Measurements from ENCODE around the gene ETV4. TPM values are rescaled to one million over a fixed set of nuclear protein-coding genes. Genes with fewer than 3 reads are reported as not detected.

ETV4 gene
- total and polyA plus RNA-seq, 2 of the 13 experiments (the other 11 are each of a cell fraction or from before 2014, with no cell fraction given), result 128 to 330 TPM

- TF ChIP-seq WIZ (CRISPR knock-in tag; IDR thresholded peaks at IDR 0.05) (no peak), KLF11 (CRISPR knock-in tag; IDR thresholded peaks at IDR 0.05) (peak; percentile 59), KDM5A (IDR thresholded peaks at IDR 0.05; ENCODE audit: borderline replicate concordance, low read length) (no peak), KDM4B (CRISPR knock-in tag; IDR thresholded peaks at IDR 0.05) (no peak), ZNF235 (CRISPR knock-in tag; IDR thresholded peaks at IDR 0.05; ENCODE audit: borderline replicate concordance) (no peak), NBN (conservative IDR thresholded peaks at IDR 0.05) (no peak), ZNF703 (CRISPR knock-in tag; IDR thresholded peaks at IDR 0.05; ENCODE audit: borderline replicate concordance) (no peak)
These were observed 17.7 kb downstream of the ETV4 start (continued) for GRCh38 chr17:43528319-43528987.

DNA sequence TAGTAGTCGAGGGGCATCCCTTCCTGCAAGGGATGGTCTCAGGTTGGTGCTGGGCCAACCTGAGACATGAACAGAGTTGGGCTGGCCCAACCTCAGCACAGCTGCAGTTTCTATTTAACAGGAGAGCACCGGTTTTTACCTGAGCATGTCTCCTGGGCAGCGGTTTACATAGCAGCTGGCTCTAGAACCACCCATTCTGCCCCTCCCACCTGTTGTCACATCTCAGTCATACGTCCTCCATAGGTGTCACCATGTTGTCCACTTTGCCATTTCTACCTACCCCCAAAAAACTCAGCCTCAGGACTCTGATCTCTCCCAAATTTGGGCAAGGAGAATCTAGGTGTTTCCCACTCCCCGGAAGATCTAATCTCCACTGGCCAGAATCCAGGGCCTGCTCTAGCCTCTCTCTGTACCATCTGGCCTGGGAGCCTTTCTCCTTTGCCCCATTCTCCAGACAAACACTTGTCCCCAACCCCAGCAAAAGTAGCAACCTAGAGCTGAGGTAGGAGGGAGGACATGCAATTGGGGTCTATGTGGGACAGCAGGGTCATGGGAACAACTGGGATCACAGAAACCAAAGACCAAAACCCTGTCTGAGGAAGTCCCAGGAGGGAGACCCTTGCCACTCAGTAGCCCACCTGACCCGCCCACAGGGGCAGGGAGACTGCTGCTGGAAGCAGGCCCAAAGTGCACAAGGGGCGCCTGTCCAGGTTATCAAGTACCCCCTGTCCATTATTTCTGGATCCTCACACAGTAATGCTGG, 19.1 kb downstream of the ETV4 start:
- Histone ChIP-seq H3K27ac (ENCODE audit: extremely low read length, insufficient read depth, low read length) (peak overlapping the region; percentile 96), H3K36me3 (replicated peaks in 1 of 2; ENCODE audit: control insufficient read depth in 1 of 2, insufficient read depth in 2 of 2, low read length in 2 of 2) (peaks cover 16 to 45% of the 10 kb centered on the region in 2 experiments), H3K27me3 (ENCODE audit: control insufficient read depth in 1 of 2, insufficient read depth in 2 of 2, low read length in 2 of 2) (no peaks in the 10 kb centered on the region), H4K20me1 (ENCODE audit: insufficient read depth, low read length) (no peaks in the 10 kb centered on the region), H3K9ac (ENCODE audit: insufficient read depth, low read depth, low read length) (no peak overlapping the region), H3K4me3 (replicated peaks in 1 of 3; ENCODE audit: insufficient read depth in 1 of 3, low read depth in 2 of 3, low read length in 3 of 3) (no peak overlapping the region), H3K79me2 (ENCODE audit: insufficient read depth, low read length) (peaks cover 10% of the 10 kb centered on the region), H2AFZ (ENCODE audit: low read length) (no peak overlapping the region), H3K4me2 (ENCODE audit: low read depth, low read length) (no peak overlapping the region), H3K4me1 (ENCODE audit: insufficient read depth, low read length) (peaks cover 74% of the 10 kb centered on the region), H3K9me3 (ENCODE audit: low read length) (no peaks in the 10 kb centered on the region)
- no TSS peak for BruUV-seq (replicated peaks)
- in situ Hi-C loops (cut with HindIII; ENCODE audit: extremely low pct_ligation_motif_present, low pct_unique_long_range_greater_than_20kb), result loop anchor here (5.0 kb wide), 1 partner anchor 45 kb away; no protein-coding TSS in a partner anchor
- CTCF ChIA-PET (ENCODE audit: low intra/inter-chr PET ratio, low total read pairs), result no interaction called here
- FAIRE-seq (no peak), DNase-seq (ENCODE audit: low spot score) (no peak), ATAC-seq (no peak)
- WGBS (ENCODE audit: low lambda C conversion rate), result 85% methylated on average over 5 of the region's 7 CpGs
- POLR2A ChIA-PET, result interaction anchor here (1.1 to 23.9 kb wide), 13 partner anchors 23 to 252 kb away, joined by 3 to 1546 read pairs (median 5); partner anchors contain the start of genes ARL4D, DHX8, DUSP3 and ETV4
- intact Hi-C loops (cut with micrococcal nuclease; ENCODE audit: unreplicated experiment), result loop anchor here (1.0 to 10.0 kb wide), 3 partner anchors 17 to 238 kb away; no protein-coding TSS in a partner anchor
- peak; percentile 54; the same call in 1 of the 2 replicates for TF ChIP-seq SP4 (CRISPR knock-in tag; IDR thresholded peaks at IDR 0.05)
- TF ChIP-seq KDM3A (CRISPR knock-in tag; IDR thresholded peaks at IDR 0.05; ENCODE audit: low read depth), result no peak
- no peak for TF ChIP-seq ZNF18 (CRISPR knock-in tag; IDR thresholded peaks at IDR 0.05; ENCODE audit: insufficient replicate concordance)
- no peak for TF ChIP-seq ZNF354B (CRISPR knock-in tag; IDR thresholded peaks at IDR 0.05)
- TF ChIP-seq, protein P1, sequence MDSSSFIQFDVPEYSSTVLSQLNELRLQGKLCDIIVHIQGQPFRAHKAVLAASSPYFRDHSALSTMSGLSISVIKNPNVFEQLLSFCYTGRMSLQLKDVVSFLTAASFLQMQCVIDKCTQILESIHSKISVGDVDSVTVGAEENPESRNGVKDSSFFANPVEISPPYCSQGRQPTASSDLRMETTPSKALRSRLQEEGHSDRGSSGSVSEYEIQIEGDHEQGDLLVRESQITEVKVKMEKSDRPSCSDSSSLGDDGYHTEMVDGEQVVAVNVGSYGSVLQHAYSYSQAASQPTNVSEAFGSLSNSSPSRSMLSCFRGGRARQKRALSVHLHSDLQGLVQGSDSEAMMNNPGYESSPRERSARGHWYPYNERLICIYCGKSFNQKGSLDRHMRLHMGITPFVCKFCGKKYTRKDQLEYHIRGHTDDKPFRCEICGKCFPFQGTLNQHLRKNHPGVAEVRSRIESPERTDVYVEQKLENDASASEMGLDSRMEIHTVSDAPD (CRISPR knock-in tag; IDR thresholded peaks at IDR 0.05), result 0 out of 2 replicates have a peak, but pooled peaks have one; percentile 50
- no peak for TF ChIP-seq ZNF564 (CRISPR knock-in tag; IDR thresholded peaks at IDR 0.05)
- no peak for TF ChIP-seq BCL6 (CRISPR knock-in tag; IDR thresholded peaks at IDR 0.05)
- TF ChIP-seq CHCHD3 (CRISPR knock-in tag; IDR thresholded peaks at IDR 0.05), result 0 out of 2 replicates have a peak, but pooled peaks have one; percentile 42
- TF ChIP-seq NCOA2 (CRISPR knock-in tag; IDR thresholded peaks at IDR 0.05), result no peak
- no peak for TF ChIP-seq GLI4 (CRISPR knock-in tag; IDR thresholded peaks at IDR 0.05; ENCODE audit: borderline replicate concordance)
